ENCODE measurements around the gene EML2.

GRCh38 chr19:45564131-45564780 lies 74.9 kb downstream of the EML2 start:
- no peak for TF ChIP-seq CTCF (IDR thresholded peaks at IDR 0.05 in 4 of 5, conservative IDR thresholded peaks at IDR 0.05 in 1 of 5)
- no peak for TF ChIP-seq POLR2A (IDR thresholded peaks at IDR 0.05)
